ENCODE data around the gene CRIM1. TPM values are rescaled to one million over a fixed set of nuclear protein-coding genes. Genes with fewer than 3 reads are reported as not detected.

Gene CRIM1
- total RNA-seq, 1 experiment from 2014 or later = 27.6 TPM

DNA sequence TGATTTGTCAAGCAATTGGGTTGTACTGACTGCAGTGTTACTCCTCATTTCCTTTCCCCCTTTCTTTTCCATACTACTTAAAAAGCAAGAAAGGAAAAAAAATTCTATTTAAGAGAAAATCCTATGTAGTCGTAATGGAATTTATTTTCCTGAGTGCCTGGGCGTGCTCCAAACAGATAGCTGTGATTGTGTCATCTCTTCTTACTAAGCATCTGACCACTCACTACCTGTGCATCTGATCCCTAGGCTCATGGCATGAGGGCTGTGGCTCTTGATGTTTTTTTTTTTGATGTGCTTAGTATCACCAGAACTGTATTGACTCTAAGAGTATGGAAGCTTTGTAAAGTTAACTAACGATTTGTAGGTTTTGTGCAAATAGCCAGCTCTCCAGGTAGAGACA lies 19.0 kb downstream of the CRIM1 start:
- Mint-ChIP-seq H3K36me3 (ENCODE audit: insufficient read depth in 1 of 3, low read depth in 3 of 3) (peaks cover 0 to 10% (median 5%) of the 10 kb centered on the region in 3 experiments; a peak in 4 of 7 replicates), H3K4me3 (no peak overlapping the region), H3K27ac (peak overlapping the region in 2 of 3 experiments; percentile 20 to 59; a peak in 2 of 7 replicates), H3K27me3 (ENCODE audit: low read depth) (no peaks in the 10 kb centered on the region), H3K9me3 (no peaks in the 10 kb centered on the region), H3K4me1 (peaks cover 75 to 85% of the 10 kb centered on the region in 2 experiments)
- no peaks in the 10 kb centered on the region for H4K20me1 ChIP-seq (ENCODE audit: control insufficient read depth, insufficient read depth, insufficient read length)
- no peak overlapping the region for H3K18ac ChIP-seq (ENCODE audit: insufficient read length, low read depth, low read length)
- H4K91ac ChIP-seq (ENCODE audit: insufficient read length, low read depth, low read length) = no peak overlapping the region
- DNase-seq = no peak
- H3K23me2 ChIP-seq (ENCODE audit: insufficient read length, low read depth, low read length, poor library complexity, severe bottlenecking) = no peaks in the 10 kb centered on the region
- no peak overlapping the region for H3K4me2 ChIP-seq (ENCODE audit: insufficient read depth, insufficient read length, low read length)
- H2BK120ac ChIP-seq (ENCODE audit: low read depth, low read length, poor library complexity, severe bottlenecking) = no peak overlapping the region
- no peak overlapping the region for H3K56ac ChIP-seq (ENCODE audit: insufficient read length, low read depth, low read length)
- no peak overlapping the region for H2BK15ac ChIP-seq (ENCODE audit: low read depth, low read length)
- no peak overlapping the region for H2BK20ac ChIP-seq (ENCODE audit: low read depth, low read length, poor library complexity, severe bottlenecking)
- H3K27me3 ChIP-seq (ENCODE audit: insufficient read depth, low read length) = no peaks in the 10 kb centered on the region
- peaks cover 43% of the 10 kb centered on the region for H3K79me2 ChIP-seq (ENCODE audit: insufficient read depth, low read length)
- TF ChIP-seq, protein P1, sequence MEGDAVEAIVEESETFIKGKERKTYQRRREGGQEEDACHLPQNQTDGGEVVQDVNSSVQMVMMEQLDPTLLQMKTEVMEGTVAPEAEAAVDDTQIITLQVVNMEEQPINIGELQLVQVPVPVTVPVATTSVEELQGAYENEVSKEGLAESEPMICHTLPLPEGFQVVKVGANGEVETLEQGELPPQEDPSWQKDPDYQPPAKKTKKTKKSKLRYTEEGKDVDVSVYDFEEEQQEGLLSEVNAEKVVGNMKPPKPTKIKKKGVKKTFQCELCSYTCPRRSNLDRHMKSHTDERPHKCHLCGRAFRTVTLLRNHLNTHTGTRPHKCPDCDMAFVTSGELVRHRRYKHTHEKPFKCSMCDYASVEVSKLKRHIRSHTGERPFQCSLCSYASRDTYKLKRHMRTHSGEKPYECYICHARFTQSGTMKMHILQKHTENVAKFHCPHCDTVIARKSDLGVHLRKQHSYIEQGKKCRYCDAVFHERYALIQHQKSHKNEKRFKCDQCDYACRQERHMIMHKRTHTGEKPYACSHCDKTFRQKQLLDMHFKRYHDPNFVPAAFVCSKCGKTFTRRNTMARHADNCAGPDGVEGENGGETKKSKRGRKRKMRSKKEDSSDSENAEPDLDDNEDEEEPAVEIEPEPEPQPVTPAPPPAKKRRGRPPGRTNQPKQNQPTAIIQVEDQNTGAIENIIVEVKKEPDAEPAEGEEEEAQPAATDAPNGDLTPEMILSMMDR (conservative IDR thresholded peaks at IDR 0.05) = no peak
- H4K8ac ChIP-seq (replicated peaks; ENCODE audit: insufficient read length, low read depth, low read length) = no peak overlapping the region
- peaks cover 3% of the 10 kb centered on the region for H3K79me1 ChIP-seq (ENCODE audit: insufficient read depth, low read depth, low read length, poor library complexity, severe bottlenecking)
- H3T11ph ChIP-seq (ENCODE audit: low read length) = no peak overlapping the region
- no peak overlapping the region for H3K9ac ChIP-seq (ENCODE audit: extremely low read depth, insufficient read length, low read length)
- no peaks in the 10 kb centered on the region for H3K9me3 ChIP-seq (ENCODE audit: control insufficient read depth, low read depth, low read length)
- H2BK5ac ChIP-seq (ENCODE audit: insufficient read length, low read length) = no peak overlapping the region
- H3K23ac ChIP-seq (ENCODE audit: insufficient read length, low read depth, low read length) = no peak overlapping the region
- H3K4ac ChIP-seq (ENCODE audit: low read depth, low read length) = no peak overlapping the region
- H4K5ac ChIP-seq (ENCODE audit: insufficient read length, low read depth, low read length) = no peak overlapping the region
- H2AK5ac ChIP-seq (ENCODE audit: insufficient read length, low read length) = no peak overlapping the region
- no peak overlapping the region for H2AFZ ChIP-seq (ENCODE audit: low read length)
- H3K14ac ChIP-seq (ENCODE audit: insufficient read depth, low read length) = no peak overlapping the region
- WGBS (ENCODE audit: extremely low coverage, insufficient read length, low lambda C conversion rate) = no CpG with 5 or more reads among the region's 3 CpGs
- H3K27ac ChIP-seq (ENCODE audit: insufficient read length, low read depth, low read length) = no peak overlapping the region
- H3K4me1 ChIP-seq (ENCODE audit: insufficient read depth, low read length) = peaks cover 31% of the 10 kb centered on the region
- no peak overlapping the region for H2BK12ac ChIP-seq (ENCODE audit: insufficient read length, low read depth, low read length)
